T-helper 2 cell (primary cell): ENCODE data around the gene RAB11FIP4.

Source experiments
- DNase-seq, 5 experiments: peaks; one replicate each; pipeline versions ENCODE4 v3.0.0 to v3.0.0-alpha.2; 2012 to 2022

Gene RAB11FIP4

DNA sequence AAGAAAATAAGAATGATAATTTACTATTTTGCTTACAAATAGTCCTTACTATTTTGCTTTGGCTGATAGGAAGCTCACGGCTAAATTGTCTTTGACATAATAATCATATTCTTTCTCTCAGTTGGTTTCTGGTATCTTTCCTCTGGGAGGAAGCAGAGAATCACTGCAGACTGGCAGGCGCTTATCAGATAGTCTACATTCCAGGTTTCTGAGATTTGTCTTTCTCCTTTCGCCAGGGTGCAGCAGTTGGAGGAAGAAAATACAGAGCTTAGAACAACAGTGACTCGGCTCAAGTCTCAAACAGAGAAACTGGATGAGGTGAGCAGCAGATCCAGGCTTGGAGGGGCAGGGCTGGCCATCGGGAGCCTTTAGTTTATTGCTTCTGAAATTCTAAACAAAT lies 136.1 kb downstream of the RAB11FIP4 start:
- DNase-seq, result no peak

- no peak for DNase-seq
Observed at GRCh38 chr17:31528291-31528874, 136.9 kb downstream of the RAB11FIP4 start.

DNA sequence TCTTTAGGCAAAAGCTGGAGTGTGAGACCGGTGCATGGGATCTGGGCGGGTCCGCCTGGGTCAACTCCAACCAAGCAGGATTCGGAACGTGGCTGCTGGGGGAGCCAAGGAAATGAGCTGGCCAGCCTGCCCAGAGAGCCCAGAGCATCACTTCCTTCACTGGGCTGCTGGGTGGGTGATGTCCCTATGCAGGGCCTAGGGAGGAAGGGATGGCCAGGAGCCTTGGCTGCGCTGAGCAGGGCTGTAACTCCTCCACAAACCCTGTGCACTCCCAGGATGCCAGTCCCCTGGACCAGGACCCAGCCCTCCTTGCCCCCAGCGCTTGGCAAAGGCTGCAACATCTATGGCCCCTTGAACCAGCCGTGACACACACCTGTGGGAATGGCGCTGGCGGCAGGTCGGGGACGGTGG lies 138.4 kb downstream of the RAB11FIP4 start:
- no peak for DNase-seq

- DNase-seq, result no peak
Observed at GRCh38 chr17:31530391-31530985, 139.0 kb downstream of the RAB11FIP4 start.

DNA sequence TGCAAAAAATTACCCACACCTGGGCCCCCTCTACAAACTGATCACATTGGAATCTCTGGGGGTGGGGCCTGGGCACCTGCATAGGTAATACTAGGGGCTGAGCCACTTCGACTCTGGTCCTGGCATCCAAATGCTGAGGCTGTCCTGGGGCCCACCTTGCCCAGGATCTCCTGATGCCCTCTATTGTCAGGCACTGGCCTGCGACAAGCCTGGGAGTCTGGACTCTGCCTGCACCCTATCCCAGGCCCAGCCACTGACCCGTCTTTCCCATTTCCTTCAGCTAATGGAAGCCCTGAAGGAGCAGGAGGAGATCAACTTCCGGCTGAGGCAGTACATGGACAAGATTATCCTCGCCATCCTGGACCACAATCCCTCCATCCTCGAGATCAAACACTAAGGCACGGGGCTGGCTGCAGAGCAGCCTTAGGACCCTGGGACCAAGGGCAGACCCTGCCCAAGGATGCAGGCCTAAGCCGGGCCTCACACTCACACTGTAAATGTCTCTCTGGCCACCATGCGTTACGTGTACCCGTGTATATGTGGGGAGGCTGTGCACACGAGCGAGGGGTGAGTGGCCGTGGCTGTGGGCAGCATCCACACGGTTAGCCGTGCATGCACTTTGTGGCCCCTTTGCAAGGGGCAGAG lies 140.0 kb downstream of the RAB11FIP4 start:
- no peak for DNase-seq

DNA sequence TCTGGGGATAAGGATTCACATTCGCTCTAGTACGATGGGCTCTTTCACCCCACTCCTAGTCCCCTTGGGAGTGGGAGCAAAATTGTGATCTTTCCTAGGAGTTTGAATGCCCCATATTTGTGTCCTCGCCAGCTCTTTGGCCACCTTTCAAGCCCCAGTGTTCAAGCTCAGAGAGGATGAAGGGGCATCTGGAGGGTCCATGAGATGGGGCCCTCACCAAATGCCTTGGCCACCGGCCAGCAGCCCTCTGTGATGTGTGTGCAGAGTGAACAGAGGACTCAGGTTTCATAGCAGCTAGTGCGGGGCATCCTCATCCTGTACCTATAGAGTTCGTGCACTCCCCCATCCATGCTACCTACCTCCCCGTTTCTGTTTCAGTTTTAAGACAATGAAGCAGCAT lies 140.6 kb downstream of the RAB11FIP4 start:
- no peak for DNase-seq

DNA sequence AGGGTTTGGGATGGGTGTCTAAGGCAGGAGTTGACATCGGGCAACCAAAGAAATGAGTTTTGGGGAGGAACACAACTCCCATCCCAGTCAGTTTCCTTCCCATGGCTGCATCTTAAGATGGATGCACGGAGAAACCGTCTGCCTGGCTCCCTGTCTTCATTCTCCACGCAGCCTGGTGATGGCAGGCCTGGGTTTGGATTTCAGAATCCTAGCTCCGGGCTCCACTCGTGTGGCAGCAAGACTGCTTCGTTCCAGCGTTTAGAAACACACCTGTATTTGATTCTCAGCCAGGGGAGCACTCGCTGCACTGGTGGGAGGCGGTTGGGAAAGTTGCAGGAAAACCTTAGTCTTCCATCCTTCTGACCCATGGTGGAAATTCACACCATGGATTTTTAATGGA lies 141.1 kb downstream of the RAB11FIP4 start:
- DNase-seq, result no peak

- DNase-seq, result no peak
Observed at GRCh38 chr17:31533546-31534155, 142.2 kb downstream of the RAB11FIP4 start.

GRCh38 chr17:31534223-31534888 lies 142.9 kb downstream of the RAB11FIP4 start:
- DNase-seq, result no peak

DNA sequence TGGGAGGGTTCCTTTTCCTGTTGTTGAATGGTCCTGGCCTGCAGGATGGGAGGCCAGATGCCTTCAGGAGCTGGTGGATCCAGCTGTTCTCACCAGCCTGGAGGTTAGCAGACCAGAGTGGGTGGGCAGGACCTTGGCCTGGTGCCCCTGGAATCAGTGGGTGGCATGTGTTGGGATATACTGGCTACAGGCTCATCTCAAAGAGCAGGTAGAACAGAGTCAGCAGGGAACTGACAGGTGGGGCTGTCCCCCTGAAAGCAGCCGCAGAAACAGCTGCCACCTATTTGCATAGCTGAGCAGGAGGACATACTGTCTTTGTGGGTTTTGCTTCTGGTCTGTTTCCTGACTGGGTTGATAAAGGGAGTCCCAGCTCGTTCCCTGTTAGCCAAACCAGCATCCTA lies 144.1 kb downstream of the RAB11FIP4 start:
- peak in 1 of 5 experiments; percentile 24 for DNase-seq

- DNase-seq, result no peak
Observed at GRCh38 chr17:31536451-31536850, 145.0 kb downstream of the RAB11FIP4 start.

GRCh38 chr17:31537565-31538011 lies 146.1 kb downstream of the RAB11FIP4 start:
- DNase-seq, result no peak

DNA sequence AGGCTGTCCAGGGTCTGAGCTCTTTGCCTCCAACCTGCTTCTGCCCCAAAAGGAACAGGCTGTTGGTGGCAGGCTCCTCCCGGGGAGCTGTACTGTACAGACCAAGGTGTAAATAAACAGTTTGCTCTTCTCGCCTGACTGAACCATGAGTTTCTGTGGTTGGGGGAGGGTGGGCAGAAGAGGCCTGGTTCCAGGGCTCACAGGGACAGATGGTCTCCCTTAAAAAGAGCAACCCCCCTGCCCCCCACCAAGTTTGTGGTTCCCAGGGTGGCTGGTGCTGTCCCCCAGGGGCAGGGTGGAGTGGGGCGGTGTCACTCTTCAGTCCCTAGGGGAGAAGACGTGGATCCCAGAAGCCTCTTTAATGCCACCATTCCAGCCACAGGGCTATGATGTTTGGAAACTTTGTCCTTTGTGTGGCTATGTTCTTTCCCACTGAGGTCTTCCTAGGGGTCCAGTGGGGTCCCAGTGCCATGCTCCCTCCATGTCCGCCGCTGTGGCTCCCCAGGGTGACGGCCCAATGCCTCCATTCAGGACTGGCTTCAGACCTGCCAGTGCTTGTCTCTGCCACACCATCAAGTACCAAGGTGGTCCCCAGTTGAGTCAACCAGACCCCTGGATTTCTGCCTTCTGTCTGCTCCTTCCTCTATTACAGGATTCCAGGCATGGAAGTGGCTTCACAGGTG lies 146.7 kb downstream of the RAB11FIP4 start:
- no peak for DNase-seq

- no peak for DNase-seq
Observed at GRCh38 chr17:31540602-31541307, 149.3 kb downstream of the RAB11FIP4 start.

DNA sequence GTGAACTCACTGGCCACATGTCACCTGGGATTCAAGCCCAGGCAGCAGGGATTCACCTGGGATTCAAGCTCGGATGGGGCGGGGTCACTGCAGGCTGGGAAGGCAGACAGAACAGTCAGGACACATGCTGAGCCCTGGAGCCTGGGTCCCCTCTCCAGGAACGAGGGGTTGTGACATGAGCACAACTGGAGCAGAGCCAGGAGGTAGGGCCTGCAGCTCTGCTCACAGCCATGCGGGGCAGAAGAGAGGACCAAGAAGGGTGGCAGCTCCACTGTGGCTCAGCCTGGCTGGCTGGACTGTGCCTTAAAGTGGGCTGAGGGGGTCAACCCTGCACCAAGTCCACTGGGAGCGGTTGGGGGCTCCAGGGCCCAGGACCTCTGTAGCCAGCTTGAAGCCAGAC lies 150.1 kb downstream of the RAB11FIP4 start:
- DNase-seq, result no peak

DNA sequence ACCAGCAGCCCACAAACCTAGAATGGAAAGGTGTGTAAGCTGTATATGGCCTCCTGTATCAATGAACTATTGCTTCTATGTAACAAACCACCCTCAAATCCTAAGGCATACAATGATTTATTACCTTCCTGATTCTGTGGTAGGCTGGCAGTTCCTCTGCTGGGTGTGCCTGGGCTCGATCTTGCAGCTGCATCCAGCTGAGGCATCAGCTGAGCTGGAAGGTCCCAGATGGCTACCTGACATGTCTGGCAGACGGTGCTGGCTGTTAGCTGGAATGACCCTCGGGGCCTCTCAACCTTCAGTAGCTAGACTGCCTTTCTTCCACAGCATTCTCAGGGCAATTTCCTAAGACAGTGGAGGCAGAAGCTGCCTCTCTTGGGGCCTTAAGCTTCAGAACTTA lies 152.7 kb downstream of the RAB11FIP4 start:
- no peak for DNase-seq

DNA sequence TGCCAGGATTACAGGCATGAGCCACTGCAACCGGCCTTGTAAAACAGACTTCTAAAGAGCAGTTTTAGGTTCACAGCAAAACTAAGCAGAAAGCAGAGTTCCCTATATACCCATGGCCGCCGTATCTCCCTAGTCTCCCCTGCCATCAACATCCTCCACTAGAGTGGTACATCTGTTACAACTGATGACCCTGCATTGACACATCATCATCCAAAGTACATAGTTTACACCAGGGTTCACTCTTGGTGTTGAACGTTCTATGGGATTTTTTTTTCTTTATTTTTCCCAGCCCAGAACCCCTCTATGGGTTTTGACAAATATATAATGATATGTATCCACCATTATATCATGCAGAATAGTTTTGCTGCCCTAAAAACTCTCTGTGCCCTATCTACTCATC lies 155.2 kb downstream of the RAB11FIP4 start:
- DNase-seq, result no peak

DNA sequence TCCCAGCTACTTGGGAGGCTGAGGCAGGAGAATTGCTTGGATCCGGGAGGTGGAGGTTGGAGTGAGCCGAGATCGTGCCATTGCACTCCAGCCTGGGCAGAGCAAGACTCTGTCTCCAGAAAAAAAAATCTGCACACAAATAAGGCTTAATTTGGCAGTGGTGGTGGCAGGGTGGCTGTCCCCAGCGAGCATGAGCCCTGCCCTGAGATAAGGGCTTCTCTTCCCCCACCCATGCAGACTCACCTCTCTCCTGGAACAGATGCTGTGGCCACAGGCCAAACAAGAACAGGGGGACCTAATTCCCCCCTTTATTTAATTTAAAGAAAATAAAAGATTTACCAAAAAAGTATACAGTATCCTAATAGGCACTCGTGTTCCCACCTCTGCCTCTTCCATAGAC lies 157.2 kb downstream of the RAB11FIP4 start:
- no peak for DNase-seq

DNA sequence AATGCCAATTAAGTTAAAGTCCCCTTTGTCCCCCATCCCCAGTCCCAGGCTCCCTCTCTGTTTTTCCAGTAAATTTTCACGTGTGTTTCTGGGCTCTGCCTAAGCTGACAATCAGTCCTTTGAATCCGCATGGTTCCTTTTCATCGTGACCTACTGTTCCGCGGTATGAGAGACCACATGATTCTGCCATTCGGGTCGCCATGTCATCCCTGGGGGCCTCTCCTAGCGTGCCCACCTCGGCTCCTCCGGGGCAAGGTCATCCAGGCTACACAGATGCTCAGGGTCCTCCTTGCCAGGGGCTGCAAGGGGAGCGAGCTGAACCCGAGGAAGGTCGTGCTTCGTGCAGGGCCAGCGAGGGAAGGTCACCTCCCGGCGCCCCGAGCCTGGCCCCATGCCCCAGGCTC lies 157.6 kb downstream of the RAB11FIP4 start:
- DNase-seq, result peak in 1 of 5 experiments; percentile 50

GRCh38 chr17:31549525-31550388 lies 158.3 kb downstream of the RAB11FIP4 start:
- peak; percentile 59 to 92 (median 74) for DNase-seq
